HepG2 (cell line): ENCODE results near the gene DPEP3. TPM values are rescaled to one million over a fixed set of nuclear protein-coding genes. Genes with fewer than 3 reads are reported as not detected.

Source experiments
- EP300 ChIP-seq, 3 experiments: sonication (generic) in 1 of 3; formaldehyde crosslinking in 1 of 3; IDR thresholded peaks; 2 replicates each; pipeline versions ENCODE4 v1.5.1 to v1.6.1; 2011 to 2020; ENCODE audit warnings: low read depth in 2 of 3, low read length in 2 of 3, borderline replicate concordance in 1 of 3, improper control_type of control experiment in 1 of 3, mild to moderate bottlenecking in 1 of 3, missing genetic modification reagents in 1 of 3, moderate library complexity in 1 of 3
- FOXP1 ChIP-seq, 2 experiments: fragments of 450-650 bp in 1 of 2; IDR thresholded peaks; 2 replicates each; pipeline ENCODE4 v1.6.1; 2017 to 2018; ENCODE audit warnings: antibody characterized with exemption in 1 of 2
- GZF1 ChIP-seq: sonication (generic); formaldehyde crosslinking; IDR thresholded peaks from 2 replicates; pipeline ENCODE4 v1.5.1; 2020; ENCODE audit warnings: mild to moderate bottlenecking, missing genetic modification reagents
- NFE2L1 ChIP-seq: sonication (generic); formaldehyde crosslinking; IDR thresholded peaks from 2 replicates; pipeline ENCODE4 v1.4.0; 2020; ENCODE audit warnings: missing genetic modification reagents, mild to moderate bottlenecking, borderline replicate concordance
- SALL1 ChIP-seq: sonication (generic); formaldehyde crosslinking; IDR thresholded peaks from 2 replicates; pipeline ENCODE4 v1.8.0; 2022; ENCODE audit warnings: mild to moderate bottlenecking, missing genetic modification reagents
- SCMH1 ChIP-seq: sonication (generic); formaldehyde crosslinking; IDR thresholded peaks from 2 replicates; pipeline ENCODE4 v1.9.0; 2021; ENCODE audit warnings: missing genetic modification reagents, mild to moderate bottlenecking, borderline replicate concordance
- ZC3H4 ChIP-seq: sonication (generic); formaldehyde crosslinking; IDR thresholded peaks from 2 replicates; pipeline ENCODE4 v1.4.0; 2020; ENCODE audit warnings: missing genetic modification reagents, borderline replicate concordance
- ZFP82 ChIP-seq: sonication (generic); formaldehyde crosslinking; IDR thresholded peaks from 2 replicates; pipeline ENCODE4 v1.5.1; 2020; ENCODE audit warnings: mild to moderate bottlenecking, missing genetic modification reagents, borderline replicate concordance
- ZNF136 ChIP-seq: sonication (generic); formaldehyde crosslinking; IDR thresholded peaks from 2 replicates; pipeline ENCODE4 v1.8.1; 2022; ENCODE audit warnings: low read depth, mild to moderate bottlenecking, moderate library complexity, missing genetic modification reagents
- ZNF143 ChIP-seq: sonication (generic); formaldehyde crosslinking; IDR thresholded peaks from 2 replicates; pipeline ENCODE4 v1.4.0; 2020; ENCODE audit warnings: missing genetic modification reagents
- ZNF160 ChIP-seq: sonication (generic); formaldehyde crosslinking; IDR thresholded peaks from 2 replicates; pipeline ENCODE4 v1.8.0; 2022; ENCODE audit warnings: mild to moderate bottlenecking, inconsistent platforms, missing genetic modification reagents
- ZNF333 ChIP-seq: sonication (generic); formaldehyde crosslinking; IDR thresholded peaks from 2 replicates; pipeline ENCODE4 v1.4.0; 2020; ENCODE audit warnings: mild to moderate bottlenecking, missing genetic modification reagents, borderline replicate concordance
- ZNF468 ChIP-seq: sonication (generic); formaldehyde crosslinking; IDR thresholded peaks from 2 replicates; pipeline ENCODE4 v1.8.0; 2022; ENCODE audit warnings: mild to moderate bottlenecking, moderate library complexity, missing genetic modification reagents
- ZNF737 ChIP-seq: sonication (generic); formaldehyde crosslinking; IDR thresholded peaks from 2 replicates; pipeline ENCODE4 v1.5.0; 2020; ENCODE audit warnings: missing genetic modification reagents, mild to moderate bottlenecking, borderline replicate concordance
- polyA plus RNA-seq, 8 experiments: library from polyadenylated mRNA; depleted of rRNA in 3 of 8; stranded (reverse) in 7 of 8; unstranded in 1 of 8; fragments of >200 nt; fragmentation: Illumina TruSeq in 4 of 8; extraction: Trizol in 4 of 8; gene quantifications; 2 replicates each; pipeline versions ENCODE4 v1.2.1 to v1.2.3, GENCODE V29; 2011 to 2016; ENCODE audit warnings: low read depth in 4 of 8, missing spikeins in 1 of 8, mixed read lengths in 1 of 8; ENCODE audit not compliant: insufficient read depth in 1 of 8
- total RNA-seq, 5 experiments: library from RNA; depleted of rRNA; stranded (reverse); fragments of >200 nt; fragmentation: Illumina TruSeq; extraction: Trizol; gene quantifications; 2 replicates each; pipeline ENCODE4 v1.2.3, GENCODE V29; 2016; ENCODE audit warnings: low read depth in 1 of 5
- TF ChIP-seq, protein P1 (sequence below): IDR thresholded peaks from 2 replicates; pipeline ENCODE4 v1.6.1; 2018; ENCODE audit warnings: missing genetic modification reagents, mild to moderate bottlenecking, missing compliant biosample characterization
- TF ChIP-seq, protein P2 (sequence below): sonication (generic); formaldehyde crosslinking; IDR thresholded peaks from 2 replicates; pipeline ENCODE4 v1.5.1; 2020; ENCODE audit warnings: missing genetic modification reagents, mild to moderate bottlenecking, borderline replicate concordance
- TF ChIP-seq, protein P3 (sequence below): sonication (generic); formaldehyde crosslinking; IDR thresholded peaks from 2 replicates; pipeline ENCODE4 v1.4.0; 2020; ENCODE audit warnings: mild to moderate bottlenecking, low read depth, missing genetic modification reagents
- TF ChIP-seq, protein P4 (sequence below): sonication (generic); formaldehyde crosslinking; IDR thresholded peaks from 2 replicates; pipeline ENCODE4 v1.5.1; 2020; ENCODE audit warnings: mild to moderate bottlenecking, moderate library complexity, missing genetic modification reagents
- TF ChIP-seq, protein P5 (sequence below): sonication (generic); formaldehyde crosslinking; conservative IDR thresholded peaks from 2 replicates; pipeline ENCODE4 v1.8.1; 2023; ENCODE audit warnings: missing genetic modification reagents

DPEP3 gene
- total and polyA plus RNA-seq, 2 of the 13 experiments (the other 11 are each of a cell fraction or from before 2014, with no cell fraction given): not detected

DNA sequence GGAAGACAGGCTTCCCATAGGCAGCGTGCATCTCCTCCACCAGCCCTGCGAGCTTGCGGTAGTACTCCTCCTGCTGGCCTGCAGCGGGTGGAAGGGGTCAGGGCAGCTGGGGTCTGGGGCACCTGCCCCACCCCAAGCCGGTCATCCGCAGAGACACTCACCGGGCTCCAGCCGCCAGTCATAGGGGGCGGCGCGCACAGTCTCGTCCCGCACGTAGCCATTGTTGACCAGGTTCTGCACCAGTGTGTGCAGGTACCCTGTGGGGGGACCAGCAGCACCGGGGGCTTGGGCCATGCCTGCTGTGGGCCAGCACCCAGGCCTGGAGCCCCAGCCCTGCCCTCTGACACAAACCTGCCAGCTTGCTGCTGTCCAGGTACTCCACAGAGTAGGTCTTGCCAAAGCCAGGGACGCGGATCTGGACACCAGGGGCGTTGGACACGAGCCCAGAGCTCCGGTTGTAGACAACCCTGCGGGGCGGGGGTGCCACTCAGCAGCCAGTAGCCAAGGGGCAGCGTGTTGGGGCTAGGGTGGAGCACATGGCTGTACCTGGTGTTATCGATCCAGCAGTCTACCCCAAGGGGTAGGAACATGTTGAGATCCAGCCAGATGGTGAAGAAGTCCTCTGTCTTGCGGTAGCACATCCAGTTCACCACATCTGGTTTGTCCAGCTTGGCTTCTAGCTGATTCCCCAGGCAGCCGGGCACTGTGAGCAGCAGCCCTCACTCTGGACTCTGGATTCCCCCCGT, 37.6 kb downstream of the DPEP3 start (continued):
- TF ChIP-seq ZNF160 (CRISPR knock-in tag) (peak; percentile 65; the same call in 1 of the 2 replicates), ZNF737 (CRISPR knock-in tag) (0 out of 2 replicates have a peak, but pooled peaks have one; percentile 69), EP300 (IDR thresholded peaks at IDR 0.05; ENCODE audit: low read depth in 2 of 2, low read length in 2 of 2) (no peak), EP300 (CRISPR knock-in tag; IDR thresholded peaks at IDR 0.05; ENCODE audit: borderline replicate concordance) (no peak), ZNF136 (peak; percentile 69; the same call in 1 of the 2 replicates), NFE2L1 (peak; percentile 19; the same call in 1 of the 2 replicates), FOXP1 (IDR thresholded peaks at IDR 0.05) (no peak), FOXP1 (CRISPR knock-in tag; IDR thresholded peaks at IDR 0.05) (0 out of 2 replicates have a peak, but pooled peaks have one; percentile 9), SCMH1 (CRISPR knock-in tag) (no peak), ZNF143 (CRISPR knock-in tag) (0 out of 2 replicates have a peak, but pooled peaks have one; percentile 25), ZC3H4 (CRISPR knock-in tag) (peak; percentile 72; the same call in 1 of the 2 replicates), ZNF333 (0 out of 2 replicates have a peak, but pooled peaks have one; percentile 6), GZF1 (CRISPR knock-in tag) (peak; percentile 65), SALL1 (CRISPR knock-in tag) (0 out of 2 replicates have a peak, but pooled peaks have one; percentile 17), ZFP82 (peak; percentile 20; the same call in 1 of the 2 replicates), ZNF468 (CRISPR knock-in tag) (peak; percentile 74; the same call in 1 of the 2 replicates)
- TF ChIP-seq, protein P1, sequence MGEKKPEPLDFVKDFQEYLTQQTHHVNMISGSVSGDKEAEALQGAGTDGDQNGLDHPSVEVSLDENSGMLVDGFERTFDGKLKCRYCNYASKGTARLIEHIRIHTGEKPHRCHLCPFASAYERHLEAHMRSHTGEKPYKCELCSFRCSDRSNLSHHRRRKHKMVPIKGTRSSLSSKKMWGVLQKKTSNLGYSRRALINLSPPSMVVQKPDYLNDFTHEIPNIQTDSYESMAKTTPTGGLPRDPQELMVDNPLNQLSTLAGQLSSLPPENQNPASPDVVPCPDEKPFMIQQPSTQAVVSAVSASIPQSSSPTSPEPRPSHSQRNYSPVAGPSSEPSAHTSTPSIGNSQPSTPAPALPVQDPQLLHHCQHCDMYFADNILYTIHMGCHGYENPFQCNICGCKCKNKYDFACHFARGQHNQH (CRISPR knock-in tag): peak; percentile 57; the same call in 1 of the 2 replicates
- TF ChIP-seq, protein P2, sequence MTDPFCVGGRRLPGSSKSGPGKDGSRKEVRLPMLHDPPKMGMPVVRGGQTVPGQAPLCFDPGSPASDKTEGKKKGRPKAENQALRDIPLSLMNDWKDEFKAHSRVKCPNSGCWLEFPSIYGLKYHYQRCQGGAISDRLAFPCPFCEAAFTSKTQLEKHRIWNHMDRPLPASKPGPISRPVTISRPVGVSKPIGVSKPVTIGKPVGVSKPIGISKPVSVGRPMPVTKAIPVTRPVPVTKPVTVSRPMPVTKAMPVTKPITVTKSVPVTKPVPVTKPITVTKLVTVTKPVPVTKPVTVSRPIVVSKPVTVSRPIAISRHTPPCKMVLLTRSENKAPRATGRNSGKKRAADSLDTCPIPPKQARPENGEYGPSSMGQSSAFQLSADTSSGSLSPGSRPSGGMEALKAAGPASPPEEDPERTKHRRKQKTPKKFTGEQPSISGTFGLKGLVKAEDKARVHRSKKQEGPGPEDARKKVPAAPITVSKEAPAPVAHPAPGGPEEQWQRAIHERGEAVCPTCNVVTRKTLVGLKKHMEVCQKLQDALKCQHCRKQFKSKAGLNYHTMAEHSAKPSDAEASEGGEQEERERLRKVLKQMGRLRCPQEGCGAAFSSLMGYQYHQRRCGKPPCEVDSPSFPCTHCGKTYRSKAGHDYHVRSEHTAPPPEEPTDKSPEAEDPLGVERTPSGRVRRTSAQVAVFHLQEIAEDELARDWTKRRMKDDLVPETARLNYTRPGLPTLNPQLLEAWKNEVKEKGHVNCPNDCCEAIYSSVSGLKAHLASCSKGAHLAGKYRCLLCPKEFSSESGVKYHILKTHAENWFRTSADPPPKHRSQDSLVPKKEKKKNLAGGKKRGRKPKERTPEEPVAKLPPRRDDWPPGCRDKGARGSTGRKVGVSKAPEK (CRISPR knock-in tag): no peak; the same call in 1 of the 2 replicates
- TF ChIP-seq, protein P3, sequence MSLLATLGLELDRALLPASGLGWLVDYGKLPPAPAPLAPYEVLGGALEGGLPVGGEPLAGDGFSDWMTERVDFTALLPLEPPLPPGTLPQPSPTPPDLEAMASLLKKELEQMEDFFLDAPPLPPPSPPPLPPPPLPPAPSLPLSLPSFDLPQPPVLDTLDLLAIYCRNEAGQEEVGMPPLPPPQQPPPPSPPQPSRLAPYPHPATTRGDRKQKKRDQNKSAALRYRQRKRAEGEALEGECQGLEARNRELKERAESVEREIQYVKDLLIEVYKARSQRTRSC (CRISPR knock-in tag): peak; percentile 34; the same call in 1 of the 2 replicates
- TF ChIP-seq, protein P4, sequence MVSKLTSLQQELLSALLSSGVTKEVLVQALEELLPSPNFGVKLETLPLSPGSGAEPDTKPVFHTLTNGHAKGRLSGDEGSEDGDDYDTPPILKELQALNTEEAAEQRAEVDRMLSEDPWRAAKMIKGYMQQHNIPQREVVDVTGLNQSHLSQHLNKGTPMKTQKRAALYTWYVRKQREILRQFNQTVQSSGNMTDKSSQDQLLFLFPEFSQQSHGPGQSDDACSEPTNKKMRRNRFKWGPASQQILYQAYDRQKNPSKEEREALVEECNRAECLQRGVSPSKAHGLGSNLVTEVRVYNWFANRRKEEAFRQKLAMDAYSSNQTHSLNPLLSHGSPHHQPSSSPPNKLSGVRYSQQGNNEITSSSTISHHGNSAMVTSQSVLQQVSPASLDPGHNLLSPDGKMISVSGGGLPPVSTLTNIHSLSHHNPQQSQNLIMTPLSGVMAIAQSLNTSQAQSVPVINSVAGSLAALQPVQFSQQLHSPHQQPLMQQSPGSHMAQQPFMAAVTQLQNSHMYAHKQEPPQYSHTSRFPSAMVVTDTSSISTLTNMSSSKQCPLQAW (CRISPR knock-in tag): peak; percentile 46; the same call in 1 of the 2 replicates
- TF ChIP-seq, protein P5, sequence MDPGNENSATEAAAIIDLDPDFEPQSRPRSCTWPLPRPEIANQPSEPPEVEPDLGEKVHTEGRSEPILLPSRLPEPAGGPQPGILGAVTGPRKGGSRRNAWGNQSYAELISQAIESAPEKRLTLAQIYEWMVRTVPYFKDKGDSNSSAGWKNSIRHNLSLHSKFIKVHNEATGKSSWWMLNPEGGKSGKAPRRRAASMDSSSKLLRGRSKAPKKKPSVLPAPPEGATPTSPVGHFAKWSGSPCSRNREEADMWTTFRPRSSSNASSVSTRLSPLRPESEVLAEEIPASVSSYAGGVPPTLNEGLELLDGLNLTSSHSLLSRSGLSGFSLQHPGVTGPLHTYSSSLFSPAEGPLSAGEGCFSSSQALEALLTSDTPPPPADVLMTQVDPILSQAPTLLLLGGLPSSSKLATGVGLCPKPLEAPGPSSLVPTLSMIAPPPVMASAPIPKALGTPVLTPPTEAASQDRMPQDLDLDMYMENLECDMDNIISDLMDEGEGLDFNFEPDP (CRISPR knock-in tag): 0 out of 2 replicates have a peak, but pooled peaks have one; percentile 55
